Activated CD4-positive, alpha-beta T cell treated with anti-CD3 and anti-CD28 coated beads for 36 hours (primary cell): ENCODE measurements around the gene CDC25C. TPM values are rescaled to one million over a fixed set of nuclear protein-coding genes. Genes with fewer than 3 reads are reported as not detected.
"Not testable (repeated sequence)": the region's sequence is repeated elsewhere in the genome, so short reads cannot be mapped to it uniquely, and the experiment has no call there.

ENCODE experiments used
- ATAC-seq: fragments of 200-7000 bp; cut with Tn5 transposase; one replicate; pipeline ENCODE4 v1.10.0; 2021; ENCODE audit warnings: mild to moderate bottlenecking, moderate library complexity
- CTCF ChIA-PET: fragments of 350-600 bp; sonication (Branson Sonifier 250); formaldehyde crosslinking; loops from one replicate; lab custom pipeline; 2021; ENCODE audit warnings: antibody characterized with exemption; lab: Charles Lee
- POLR2A ChIA-PET: fragments of 350-600 bp; sonication (Branson Sonifier 250); formaldehyde crosslinking; loops from one replicate; lab custom pipeline; 2021; ENCODE audit warnings: antibody characterized with exemption, inconsistent platforms; lab: Charles Lee
- DNase-seq: peaks from one replicate; pipeline ENCODE4 v3.0.0-alpha.2; 2020
- H3K27ac Mint-ChIP-seq: one replicate; pipeline ENCODE4 v1.8.0; 2021; ENCODE audit warnings: mixed read lengths
- H3K27me3 Mint-ChIP-seq: one replicate; pipeline ENCODE4 v1.8.0; 2021; ENCODE audit warnings: mixed read lengths
- H3K36me3 Mint-ChIP-seq: one replicate; pipeline ENCODE4 v1.8.0; 2021; ENCODE audit warnings: low read depth, mixed read lengths
- H3K4me1 Mint-ChIP-seq: one replicate; pipeline ENCODE4 v1.8.0; 2021; ENCODE audit warnings: mixed read lengths
- H3K4me3 Mint-ChIP-seq: one replicate; pipeline ENCODE4 v1.8.0; 2021; ENCODE audit warnings: mild to moderate bottlenecking, moderate library complexity, mixed read lengths
- H3K9me3 Mint-ChIP-seq: one replicate; pipeline ENCODE4 v1.8.0; 2021; ENCODE audit warnings: low read depth, mixed read lengths
- intact Hi-C, 2 experiments: fragments of 100-400 bp; cut with DNase I in 1 of 2; cut with micrococcal nuclease in 1 of 2; formaldehyde crosslinking; loops; one replicate each; pipeline versions ENCODE4 v1.14.2 to v1.15.1; 2022 to 2024; cut with DNase I, micrococcal nuclease
- total RNA-seq, 2 experiments: library from RNA; stranded (reverse); gene quantifications; one replicate each; pipeline ENCODE4 v1.2.3, GENCODE V29; 2021

Gene CDC25C
- total RNA-seq, 2 experiments from 2014 or later = 15.9 to 19.0 TPM

DNA sequence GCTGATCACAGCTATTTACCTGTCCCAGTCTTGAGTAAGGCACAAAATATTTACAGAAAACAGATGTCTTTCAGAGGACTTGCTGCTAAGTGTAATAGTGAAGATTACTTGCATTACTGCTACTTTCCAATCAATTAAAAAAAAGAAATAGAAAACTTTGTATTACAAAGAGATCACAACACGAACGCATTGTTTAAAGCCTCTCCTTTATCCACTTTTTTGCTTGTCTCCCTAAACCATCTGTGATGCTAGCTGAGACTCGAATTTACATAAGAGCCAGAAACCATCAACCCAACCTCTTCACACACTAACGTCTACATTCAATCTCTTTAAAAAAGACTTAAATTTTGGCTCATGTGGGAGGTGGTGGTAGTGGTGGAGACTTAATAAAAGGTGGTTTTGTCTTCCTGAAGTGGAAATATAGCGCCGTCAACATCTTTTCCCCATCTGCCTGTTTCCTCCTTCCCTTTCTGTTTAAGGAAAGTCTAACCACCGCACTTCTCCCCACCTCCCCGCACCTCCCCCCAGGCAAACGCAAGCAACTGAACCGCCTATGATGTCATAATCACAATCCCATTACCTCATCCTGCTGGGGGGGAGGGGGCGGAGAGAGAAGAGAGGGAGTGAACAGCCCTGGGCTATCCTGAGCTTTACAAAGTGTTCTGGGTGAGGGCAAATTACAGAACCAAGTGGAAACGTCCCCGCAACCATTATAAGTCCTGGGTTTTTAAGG is 5.5 kb upstream of the CDC25C start:
- DNase-seq = peak; percentile 86
- ChIA-PET CTCF (interaction anchor here (14.1 kb wide), 1 partner anchor 14 kb away, joined by 308 read pairs; the partner anchor contains the start of gene KDM3B), POLR2A (interaction anchor here (0.6 to 3.6 kb wide), 5 partner anchors 16 to 206 kb away, joined by 3 to 73 read pairs (median 9); partner anchors contain the start of genes BRD8, ETF1, KDM3B and KIF20A)
- Mint-ChIP-seq H3K9me3 (no peaks in the 10 kb centered on the region), H3K36me3 (peaks cover 10% of the 10 kb centered on the region), H3K4me3 (peak overlapping the region; percentile 84), H3K27ac (peak overlapping the region; percentile 97), H3K4me1 (peaks cover 40% of the 10 kb centered on the region), H3K27me3 (no peaks in the 10 kb centered on the region)
- peak; percentile 18 for ATAC-seq
- intact Hi-C loops = loop anchor here (1.0 to 10.0 kb wide), 8 partner anchors 125 to 583 kb away; partner anchors contain the start of genes HNRNPA0 (in 2 of the 2), KIF20A (in 2 of the 2), BRD8 (in 1 of the 2) and CDC23 (in 1 of the 2)

DNA sequence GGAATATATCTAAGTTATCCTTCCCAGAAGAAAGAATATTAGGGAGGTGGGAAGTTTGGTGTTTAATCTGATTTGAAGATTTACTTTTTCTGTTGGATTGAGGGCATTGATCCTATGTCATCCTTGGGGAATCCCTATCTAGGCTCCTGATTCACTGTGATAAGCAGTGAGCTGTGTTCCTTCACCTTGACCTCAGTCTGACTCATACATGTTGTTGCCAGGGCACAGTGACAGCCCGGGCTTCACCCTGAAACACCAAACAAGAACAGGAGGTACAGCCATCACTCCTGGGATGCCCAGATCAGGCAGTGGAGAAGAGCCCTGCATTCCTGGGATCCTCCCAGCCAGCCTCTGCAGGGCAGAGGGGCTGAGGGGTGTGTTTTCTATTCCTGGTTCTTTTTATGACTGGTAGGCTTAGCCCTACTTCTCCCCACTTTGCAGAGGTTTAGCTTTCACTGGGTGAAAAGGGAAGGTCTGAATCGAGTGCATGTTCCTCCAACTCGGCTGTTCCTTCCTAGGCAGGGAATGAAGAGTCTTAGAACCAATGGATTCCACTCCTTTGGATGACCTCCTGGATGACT is 3.4 kb upstream of the CDC25C start:
- Mint-ChIP-seq H3K4me1 (peaks cover 37% of the 10 kb centered on the region), H3K27me3 (no peaks in the 10 kb centered on the region), H3K27ac (no peak overlapping the region), H3K9me3 (no peaks in the 10 kb centered on the region), H3K36me3 (no peaks in the 10 kb centered on the region), H3K4me3 (no peak overlapping the region)
- intact Hi-C loops = loop anchor here in 1 of 2 experiments (5.0 to 10.0 kb wide), 3 partner anchors 123 to 580 kb away; partner anchors contain the start of genes CDC23, FAM13B and HNRNPA0
- no peak for ATAC-seq
- ChIA-PET POLR2A (interaction anchor here (2.0 kb wide), 1 partner anchor 17 kb away, joined by 6 read pairs; the partner anchor contains the start of gene KDM3B), CTCF (interaction anchor here (14.1 kb wide), 1 partner anchor 16 kb away, joined by 308 read pairs; the partner anchor contains the start of gene KDM3B)
- DNase-seq = peak; percentile 41

DNA sequence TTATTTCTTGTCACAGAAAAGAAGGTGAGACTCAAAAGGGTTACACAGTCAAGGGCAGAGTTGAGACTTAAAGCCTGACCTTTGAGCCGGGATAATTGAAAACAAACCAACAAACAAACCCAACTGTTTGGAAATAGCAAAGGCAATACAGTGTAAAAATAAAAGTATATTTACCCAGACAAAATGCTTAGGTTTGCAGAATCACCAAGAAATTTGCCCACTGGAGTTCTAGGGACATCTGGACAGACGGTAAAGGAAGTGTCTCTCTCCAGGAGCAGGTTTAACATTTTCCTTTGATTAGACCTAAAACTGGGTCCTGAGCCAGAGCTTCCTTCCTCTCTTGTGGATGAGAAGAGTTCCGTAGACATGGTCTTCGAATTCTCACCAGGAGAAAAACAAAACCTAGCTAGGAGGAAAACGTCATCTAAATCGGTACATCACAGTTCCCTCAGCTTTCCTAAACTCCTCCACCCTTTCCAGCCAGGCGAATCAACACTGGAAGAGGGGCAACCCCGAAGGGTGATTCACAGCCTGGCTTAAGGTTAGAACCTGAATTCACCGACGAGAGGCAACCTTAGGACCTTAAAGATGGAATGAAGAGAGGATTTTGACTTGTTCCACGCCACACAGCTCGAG is 673 bp downstream of the CDC25C start:
- intact Hi-C loops = loop anchor here (1.0 to 10.0 kb wide), 6 partner anchors 21 to 576 kb away; partner anchors contain the start of genes BRD8 (in 2 of the 2), CDC23 (in 1 of the 2), ETF1 (in 1 of the 2) and FAM13B (in 1 of the 2)
- POLR2A ChIA-PET = interaction anchor here (0.6 to 2.3 kb wide), 7 partner anchors 9 to 154 kb away, joined by 3 to 19 read pairs (median 4); partner anchors contain the start of genes EGR1 and KDM3B
- no peaks in the 10 kb centered on the region for H3K36me3 Mint-ChIP-seq

DNA sequence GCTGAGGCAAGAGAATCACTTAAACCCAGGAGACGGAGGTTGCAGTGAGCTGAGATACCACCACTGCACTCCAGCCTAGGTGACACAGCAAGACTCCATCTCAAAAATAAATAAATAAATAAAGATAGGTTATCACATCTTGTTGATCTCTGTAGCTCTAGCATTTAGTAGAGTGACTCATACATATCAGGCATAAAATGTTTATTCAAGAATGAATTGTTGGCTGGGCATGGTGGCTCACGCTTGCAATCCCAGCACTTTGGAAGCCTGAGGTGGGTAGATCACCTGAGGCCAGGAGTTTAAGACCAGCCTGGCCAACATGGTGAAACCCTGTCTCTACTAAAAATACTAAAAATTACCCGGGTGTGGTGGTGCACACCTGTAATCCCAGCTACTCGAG is 13.4 kb downstream of the CDC25C start:
- H3K27ac Mint-ChIP-seq, H3K36me3 Mint-ChIP-seq, H3K4me1 Mint-ChIP-seq, intact Hi-C loops, ATAC-seq, H3K9me3 Mint-ChIP-seq, DNase-seq, H3K27me3 Mint-ChIP-seq, H3K4me3 Mint-ChIP-seq, POLR2A ChIA-PET: not testable (repeated sequence)
- CTCF ChIA-PET = interaction anchor here (0.5 to 0.6 kb wide), 2 partner anchors 9 to 131 kb away, joined by 3 read pairs; no protein-coding TSS in a partner anchor

More for the DNA sequence above, 673 bp downstream of the CDC25C start:
- no peaks in the 10 kb centered on the region for H3K9me3 Mint-ChIP-seq
- CTCF ChIA-PET = interaction anchor here (0.6 to 14.1 kb wide), 5 partner anchors 20 to 173 kb away, joined by 3 to 308 read pairs (median 3); partner anchors contain the start of genes CDC23 and KDM3B
- H3K27me3 Mint-ChIP-seq = no peaks in the 10 kb centered on the region
- peak overlapping the region; percentile 86 for H3K4me3 Mint-ChIP-seq
- DNase-seq = no peak
- ATAC-seq = no peak
- H3K27ac Mint-ChIP-seq = peak overlapping the region; percentile 87
- peaks cover 21% of the 10 kb centered on the region for H3K4me1 Mint-ChIP-seq

DNA sequence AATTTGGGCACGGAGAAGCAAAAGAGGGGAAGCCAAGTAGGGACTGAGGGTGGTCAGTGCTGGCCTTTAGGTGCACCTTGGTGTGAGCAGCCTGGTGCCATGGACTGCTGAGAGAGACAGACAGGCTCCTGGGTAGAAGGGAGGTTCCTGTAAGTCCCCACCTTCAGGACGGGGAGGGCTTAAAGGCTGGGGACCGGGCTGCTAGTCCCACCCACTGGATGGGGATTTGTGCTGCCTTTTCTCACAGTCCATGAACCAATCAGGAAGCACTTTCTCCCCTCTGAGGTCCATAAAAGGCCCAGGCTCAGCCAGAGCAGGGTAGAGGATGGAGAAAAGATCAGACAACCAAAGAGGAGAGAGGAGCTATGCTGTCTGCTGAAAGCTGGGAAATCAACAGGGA is 15.2 kb downstream of the CDC25C start:
- Mint-ChIP-seq H3K27me3 (no peaks in the 10 kb centered on the region), H3K4me1 (no peaks in the 10 kb centered on the region), H3K27ac (no peak overlapping the region), H3K4me3 (no peak overlapping the region), H3K9me3 (no peaks in the 10 kb centered on the region), H3K36me3 (peaks cover 5% of the 10 kb centered on the region)
- ChIA-PET POLR2A (no interaction called here), CTCF (no interaction called here)
- ATAC-seq (no peak), DNase-seq (no peak)
- intact Hi-C loops = no loop called here

DNA sequence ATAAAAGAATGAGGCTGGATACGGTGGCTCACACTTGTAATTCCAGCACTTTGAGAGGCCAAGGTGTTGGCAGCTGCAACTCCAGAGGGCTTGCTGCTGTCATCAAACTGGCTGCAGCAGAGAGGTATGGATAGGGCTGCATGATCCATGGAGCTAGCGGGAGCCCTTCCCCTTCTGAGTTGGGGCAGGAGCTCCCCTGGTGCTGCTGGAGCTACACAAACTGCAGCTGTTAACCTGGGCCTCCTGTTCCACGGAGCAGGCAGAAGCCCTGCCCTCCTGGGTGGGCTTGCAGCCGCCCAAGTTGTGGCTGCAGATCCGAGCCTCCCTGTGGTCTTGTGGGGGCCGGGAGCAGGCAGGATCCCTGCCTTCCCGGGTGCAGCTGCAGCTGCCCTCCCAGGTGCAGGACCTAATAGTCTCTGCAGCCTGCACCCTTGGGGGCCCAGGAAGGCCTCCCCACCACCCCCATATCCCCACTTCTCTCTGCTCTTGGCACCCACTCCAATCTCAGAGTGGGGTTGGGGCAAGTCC is 15.8 kb downstream of the CDC25C start:
- H3K36me3 Mint-ChIP-seq = peaks cover 5% of the 10 kb centered on the region
- H3K4me1 Mint-ChIP-seq = no peaks in the 10 kb centered on the region
- ATAC-seq = no peak
- ChIA-PET POLR2A (no interaction called here), CTCF (no interaction called here)
- intact Hi-C loops = no loop called here
- no peak overlapping the region for H3K27ac Mint-ChIP-seq
- H3K4me3 Mint-ChIP-seq = no peak overlapping the region
- no peaks in the 10 kb centered on the region for H3K27me3 Mint-ChIP-seq
- no peak for DNase-seq
- H3K9me3 Mint-ChIP-seq = no peaks in the 10 kb centered on the region

DNA sequence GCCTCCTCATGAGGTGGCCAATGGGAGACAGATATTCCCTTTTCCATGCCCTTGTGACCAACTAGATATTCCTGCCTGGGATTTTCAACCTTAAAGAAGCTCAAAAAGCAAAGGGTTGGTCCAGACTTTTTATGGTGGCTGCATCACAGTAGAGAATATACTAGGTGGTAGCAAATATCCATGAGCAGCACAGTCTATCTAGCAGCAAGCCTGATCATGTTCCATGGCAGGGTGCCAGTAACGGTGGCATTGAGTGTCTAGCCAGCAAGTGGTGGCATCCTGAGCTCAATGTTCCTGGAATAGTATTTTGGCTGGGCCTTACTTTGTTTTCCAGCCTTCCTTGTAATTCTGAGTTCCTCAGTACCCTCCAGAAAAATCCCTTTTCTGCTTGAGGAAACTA is 25.8 kb downstream of the CDC25C start:
- intact Hi-C loops = loop anchor here in 1 of 2 experiments (5.0 kb wide), 1 partner anchor 68 kb away; no protein-coding TSS in a partner anchor
- ChIA-PET POLR2A (no interaction called here), CTCF (interaction anchor here (0.5 kb wide), 1 partner anchor 16 kb away, joined by 3 read pairs; no protein-coding TSS in a partner anchor)
- ATAC-seq = no peak
- H3K27ac Mint-ChIP-seq = no peak overlapping the region
- no peaks in the 10 kb centered on the region for H3K27me3 Mint-ChIP-seq
- H3K36me3 Mint-ChIP-seq = no peaks in the 10 kb centered on the region
- DNase-seq = no peak
- no peak overlapping the region for H3K4me3 Mint-ChIP-seq
- H3K9me3 Mint-ChIP-seq = no peaks in the 10 kb centered on the region
- no peaks in the 10 kb centered on the region for H3K4me1 Mint-ChIP-seq

DNA sequence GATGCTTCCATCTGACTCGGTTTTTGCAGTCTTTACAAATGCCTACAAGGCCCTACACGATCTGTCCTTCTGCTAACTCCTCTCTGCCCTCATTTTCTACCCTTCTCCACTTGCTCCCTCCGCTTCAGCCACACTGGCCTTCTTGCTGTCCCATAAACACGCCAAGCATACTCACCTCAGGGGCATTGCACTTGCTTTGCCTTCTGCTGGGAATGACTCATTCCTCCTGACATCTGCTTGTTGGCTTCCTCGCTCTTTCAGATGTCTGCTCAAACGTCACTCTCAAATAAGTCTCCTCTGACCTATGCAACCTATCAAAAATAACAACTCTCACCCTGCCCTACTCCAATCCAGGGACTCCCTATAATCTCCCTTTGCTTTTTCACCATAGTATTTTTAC is 28.2 kb downstream of the CDC25C start:
- ATAC-seq = no peak
- no peaks in the 10 kb centered on the region for H3K36me3 Mint-ChIP-seq
- peaks cover 6% of the 10 kb centered on the region for H3K9me3 Mint-ChIP-seq
- DNase-seq = no peak
- intact Hi-C loops = loop anchor here in 1 of 2 experiments (5.0 kb wide), 1 partner anchor 51 kb away; no protein-coding TSS in a partner anchor
- no peaks in the 10 kb centered on the region for H3K4me1 Mint-ChIP-seq
- CTCF ChIA-PET = no interaction called here
- POLR2A ChIA-PET = no interaction called here
- no peak overlapping the region for H3K4me3 Mint-ChIP-seq
- no peaks in the 10 kb centered on the region for H3K27me3 Mint-ChIP-seq
- H3K27ac Mint-ChIP-seq = no peak overlapping the region

DNA sequence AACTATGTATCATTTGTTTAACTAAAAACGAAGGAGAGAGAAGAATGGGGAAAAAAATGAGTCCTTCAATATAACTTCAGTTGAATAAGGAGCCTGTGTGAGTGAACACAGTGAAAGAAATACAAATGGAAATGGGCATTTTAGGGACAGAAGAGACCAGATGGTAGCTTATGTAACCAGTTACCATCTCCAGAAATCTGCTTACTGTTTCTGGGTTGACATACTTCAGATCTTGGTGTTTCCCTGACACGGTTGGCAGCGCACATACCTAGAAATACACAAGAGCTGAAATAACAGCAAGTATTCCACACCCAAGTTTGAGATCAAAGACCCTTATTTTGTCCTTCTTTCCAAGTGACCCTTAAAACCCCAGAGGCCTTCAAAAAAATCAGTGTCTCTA is 42.3 kb downstream of the CDC25C start:
- intact Hi-C loops = no loop called here
- H3K36me3 Mint-ChIP-seq = no peaks in the 10 kb centered on the region
- no peak overlapping the region for H3K4me3 Mint-ChIP-seq
- no peaks in the 10 kb centered on the region for H3K27me3 Mint-ChIP-seq
- H3K4me1 Mint-ChIP-seq = no peaks in the 10 kb centered on the region
- no peaks in the 10 kb centered on the region for H3K9me3 Mint-ChIP-seq
- no peak overlapping the region for H3K27ac Mint-ChIP-seq
- ChIA-PET CTCF (no interaction called here), POLR2A (no interaction called here)
- ATAC-seq (no peak), DNase-seq (no peak)

DNA sequence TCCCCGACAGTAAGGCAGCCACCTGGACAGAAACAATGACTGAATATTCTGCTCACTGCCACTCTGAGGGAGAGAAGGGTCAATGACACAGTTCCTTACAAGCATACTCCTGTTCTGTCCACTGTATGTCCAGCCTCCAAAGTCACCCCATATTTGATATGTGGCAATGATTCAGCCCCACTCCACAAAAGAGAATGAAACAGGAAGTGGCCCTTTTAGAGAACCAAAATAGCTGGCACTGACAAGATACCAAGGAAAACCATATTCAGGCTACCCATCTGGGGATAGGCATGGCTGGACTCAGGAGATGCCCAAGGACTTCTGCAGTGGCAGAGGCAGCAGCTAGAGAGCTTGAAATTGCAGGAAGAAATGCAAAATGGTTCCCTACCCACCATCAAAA is 44.4 kb downstream of the CDC25C start:
- intact Hi-C loops = no loop called here
- H3K9me3 Mint-ChIP-seq = no peaks in the 10 kb centered on the region
- H3K4me3 Mint-ChIP-seq = no peak overlapping the region
- ATAC-seq = no peak
- DNase-seq = no peak
- ChIA-PET CTCF (no interaction called here), POLR2A (no interaction called here)
- no peaks in the 10 kb centered on the region for H3K27me3 Mint-ChIP-seq
- no peak overlapping the region for H3K27ac Mint-ChIP-seq
- H3K36me3 Mint-ChIP-seq = no peaks in the 10 kb centered on the region
- no peaks in the 10 kb centered on the region for H3K4me1 Mint-ChIP-seq
